GM18526 (cell line): ENCODE measurements around the gene MOB2.

Experiments used
- POLR2A ChIP-seq: IDR thresholded peaks from 3 replicates; pipeline ENCODE4 v1.6.1; 2011; ENCODE audit not compliant: insufficient read length; ENCODE audit errors: extremely low read depth

MOB2 gene

GRCh38 chr11:1521382-1522080 lies 35.0 kb upstream of the MOB2 start:
- TF ChIP-seq POLR2A = peak; percentile 37

- no peak for TF ChIP-seq POLR2A
These were observed 34.2 kb upstream of the MOB2 start for GRCh38 chr11:1520663-1521267.

GRCh38 chr11:1520209-1520662 lies 33.7 kb upstream of the MOB2 start:
- no peak for TF ChIP-seq POLR2A

GRCh38 chr11:1519028-1520010 lies 32.7 kb upstream of the MOB2 start:
- TF ChIP-seq POLR2A = no peak

- TF ChIP-seq POLR2A = no peak
These were observed 31.7 kb upstream of the MOB2 start for GRCh38 chr11:1518301-1518700.

GRCh38 chr11:1517117-1518005 lies 30.8 kb upstream of the MOB2 start:
- no peak for TF ChIP-seq POLR2A

GRCh38 chr11:1516273-1517067 lies 29.9 kb upstream of the MOB2 start:
- no peak for TF ChIP-seq POLR2A

GRCh38 chr11:1515082-1516060 lies 28.8 kb upstream of the MOB2 start:
- TF ChIP-seq POLR2A = no peak

GRCh38 chr11:1514336-1515061 lies 27.9 kb upstream of the MOB2 start:
- no peak for TF ChIP-seq POLR2A

- no peak for TF ChIP-seq POLR2A
These were observed 27.0 kb upstream of the MOB2 start for GRCh38 chr11:1513326-1514296.

- TF ChIP-seq POLR2A = no peak
These were observed 25.4 kb upstream of the MOB2 start for GRCh38 chr11:1511937-1512496.

GRCh38 chr11:1510928-1511327 lies 24.3 kb upstream of the MOB2 start:
- TF ChIP-seq POLR2A = no peak
